Loucy (cell line): Measurements from ENCODE around the gene JADE2.

ENCODE experiments used
- EZH2phosphoT487 ChIP-seq: fragments of 200-600 bp; IDR thresholded peaks from 2 replicates; pipeline ENCODE4 v1.6.1; 2018; ENCODE audit warnings: antibody characterized with exemption, mild to moderate bottlenecking, moderate library complexity, borderline replicate concordance
- TF ChIP-seq, protein P1 (sequence below): fragments of 200-600 bp; sonication (generic); conservative IDR thresholded peaks from 2 replicates; pipeline ENCODE4 v1.5.1; 2014; ENCODE audit warnings: mild to moderate bottlenecking, antibody characterized with exemption, low read length

DNA sequence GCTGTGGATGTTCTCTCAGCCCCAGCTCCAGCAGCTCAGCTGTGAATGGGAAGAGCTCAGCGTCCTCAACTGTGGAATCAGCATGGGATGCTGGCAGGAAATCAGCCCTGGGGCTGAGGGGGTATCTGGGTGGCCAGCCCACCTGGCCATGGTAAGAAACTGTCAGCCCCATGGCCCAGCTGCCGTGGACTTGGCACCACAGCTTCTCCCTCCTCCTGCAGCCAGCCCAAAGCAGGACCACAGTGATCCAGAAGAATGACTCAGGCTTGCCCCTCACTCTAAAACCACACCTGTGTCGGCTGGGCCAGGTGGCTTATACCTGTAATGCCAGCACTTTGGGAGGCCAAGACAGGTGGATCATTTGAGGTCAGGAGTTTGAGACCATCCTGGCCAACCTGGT lies 59.2 kb downstream of the JADE2 start:
- TF ChIP-seq, protein P1, sequence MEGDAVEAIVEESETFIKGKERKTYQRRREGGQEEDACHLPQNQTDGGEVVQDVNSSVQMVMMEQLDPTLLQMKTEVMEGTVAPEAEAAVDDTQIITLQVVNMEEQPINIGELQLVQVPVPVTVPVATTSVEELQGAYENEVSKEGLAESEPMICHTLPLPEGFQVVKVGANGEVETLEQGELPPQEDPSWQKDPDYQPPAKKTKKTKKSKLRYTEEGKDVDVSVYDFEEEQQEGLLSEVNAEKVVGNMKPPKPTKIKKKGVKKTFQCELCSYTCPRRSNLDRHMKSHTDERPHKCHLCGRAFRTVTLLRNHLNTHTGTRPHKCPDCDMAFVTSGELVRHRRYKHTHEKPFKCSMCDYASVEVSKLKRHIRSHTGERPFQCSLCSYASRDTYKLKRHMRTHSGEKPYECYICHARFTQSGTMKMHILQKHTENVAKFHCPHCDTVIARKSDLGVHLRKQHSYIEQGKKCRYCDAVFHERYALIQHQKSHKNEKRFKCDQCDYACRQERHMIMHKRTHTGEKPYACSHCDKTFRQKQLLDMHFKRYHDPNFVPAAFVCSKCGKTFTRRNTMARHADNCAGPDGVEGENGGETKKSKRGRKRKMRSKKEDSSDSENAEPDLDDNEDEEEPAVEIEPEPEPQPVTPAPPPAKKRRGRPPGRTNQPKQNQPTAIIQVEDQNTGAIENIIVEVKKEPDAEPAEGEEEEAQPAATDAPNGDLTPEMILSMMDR, result no peak
- no peak for TF ChIP-seq EZH2phosphoT487
